Hepatocyte (in vitro differentiated cells): ENCODE data around the gene RABGGTA. TPM values are rescaled to one million over a fixed set of nuclear protein-coding genes. Genes with fewer than 3 reads are reported as not detected.

Experiments used
- DNase-seq: peaks from one replicate; pipeline ENCODE4 v3.0.0-alpha.2; 2016; ENCODE audit warnings: low spot score
- H2AFZ ChIP-seq: fragments of 200-600 bp; sonication (generic); 2 replicates; pipeline ENCODE4 v1.6.0; 2016; ENCODE audit warnings: antibody characterized with exemption, mild to moderate bottlenecking
- H3K27ac ChIP-seq: fragments of 200-600 bp; sonication (generic); 2 replicates; pipeline ENCODE4 v1.5.1; 2016; ENCODE audit warnings: mild to moderate bottlenecking
- H3K27me3 ChIP-seq: fragments of 200-600 bp; sonication (generic); 2 replicates; pipeline ENCODE4 v1.6.1; 2016
- H3K36me3 ChIP-seq: fragments of 200-600 bp; sonication (generic); replicated peaks from 2 replicates; pipeline ENCODE4 v1.5.1; 2016; ENCODE audit warnings: low read depth; ENCODE audit not compliant: insufficient read depth
- H3K4me1 ChIP-seq: fragments of 200-600 bp; sonication (generic); 2 replicates; pipeline ENCODE4 v1.5.1; 2016; ENCODE audit warnings: mild to moderate bottlenecking, moderate library complexity; ENCODE audit not compliant: insufficient read depth
- H3K4me2 ChIP-seq: fragments of 200-600 bp; sonication (generic); 2 replicates; pipeline ENCODE4 v1.6.0; 2016
- H3K4me3 ChIP-seq: fragments of 200-600 bp; sonication (generic); 2 replicates; pipeline ENCODE4 v1.5.1; 2016; ENCODE audit warnings: mild to moderate bottlenecking
- H3K79me2 ChIP-seq: fragments of 200-600 bp; sonication (generic); 2 replicates; pipeline ENCODE4 v1.6.0; 2017; ENCODE audit warnings: mild to moderate bottlenecking
- H3K9me2 ChIP-seq: fragments of 200-600 bp; sonication (generic); replicated peaks from 2 replicates; pipeline ENCODE4 v1.6.0; 2017; ENCODE audit warnings: mild to moderate bottlenecking; ENCODE audit not compliant: insufficient read depth
- H3K9me3 ChIP-seq: fragments of 200-600 bp; sonication (generic); 2 replicates; pipeline ENCODE4 v1.5.1; 2016; ENCODE audit warnings: low read depth, mild to moderate bottlenecking
- H4K20me1 ChIP-seq: fragments of 200-600 bp; sonication (generic); 2 replicates; pipeline ENCODE4 v1.6.0; 2016; ENCODE audit warnings: mild to moderate bottlenecking; ENCODE audit not compliant: insufficient read depth, poor library complexity, severe bottlenecking
- EZH2 ChIP-seq: fragments of 200-600 bp; sonication (generic); IDR thresholded peaks from 2 replicates; pipeline ENCODE4 v1.6.1; 2016; ENCODE audit warnings: antibody characterized with exemption, mild to moderate bottlenecking, borderline replicate concordance
- EZH2phosphoT487 ChIP-seq: fragments of 200-600 bp; sonication (generic); IDR thresholded peaks from one replicate; pipeline ENCODE4 v1.6.1; 2018; ENCODE audit warnings: antibody characterized with exemption, mild to moderate bottlenecking, low read depth, moderate library complexity; ENCODE audit not compliant: unreplicated experiment, severe bottlenecking
- WGBS: methylation state at CpG from one replicate; pipeline ENCODE4 v1.1.6; 2016; ENCODE audit warnings: low lambda C conversion rate; ENCODE audit errors: missing lambda C conversion rate; 5-methylcytosine and 5-hydroxymethylcytosine counted together
- polyA plus RNA-seq: library from polyadenylated mRNA; unstranded; fragments of >200 nt; fragmentation: Nextera tagmentation; extraction: Ambion mirVana; gene quantifications from 2 replicates; pipeline ENCODE4 v1.2.1, GENCODE V29; 2016
- total RNA-seq: library from RNA; depleted of rRNA; stranded (reverse); fragments of >200 nt; gene quantifications from 2 replicates; pipeline ENCODE4 v1.2.3, GENCODE V29; 2014
- TF ChIP-seq, protein P1 (sequence below): fragments of 200-600 bp; sonication (generic); IDR thresholded peaks from 2 replicates; pipeline ENCODE4 v1.5.1; 2016; ENCODE audit warnings: antibody characterized with exemption, mild to moderate bottlenecking; ENCODE audit not compliant: poor library complexity

The RABGGTA gene
- total and polyA plus RNA-seq, 2 experiments from 2014 or later = 18.2 to 36.0 TPM

GRCh38 chr14:24292118-24292807 lies 20.9 kb upstream of the RABGGTA start:
- Histone ChIP-seq H3K27me3 (no peaks in the 10 kb centered on the region), H3K79me2 (no peaks in the 10 kb centered on the region), H4K20me1 (no peaks in the 10 kb centered on the region), H3K36me3 (no peaks in the 10 kb centered on the region), H3K4me2 (no peak overlapping the region), H3K9me3 (no peaks in the 10 kb centered on the region), H3K4me1 (peaks cover 3% of the 10 kb centered on the region), H2AFZ (no peak overlapping the region), H3K4me3 (no peak overlapping the region), H3K9me2 (no peaks in the 10 kb centered on the region), H3K27ac (no peak overlapping the region)
- TF ChIP-seq EZH2 (no peak), EZH2phosphoT487 (no peak)
- TF ChIP-seq, protein P1, sequence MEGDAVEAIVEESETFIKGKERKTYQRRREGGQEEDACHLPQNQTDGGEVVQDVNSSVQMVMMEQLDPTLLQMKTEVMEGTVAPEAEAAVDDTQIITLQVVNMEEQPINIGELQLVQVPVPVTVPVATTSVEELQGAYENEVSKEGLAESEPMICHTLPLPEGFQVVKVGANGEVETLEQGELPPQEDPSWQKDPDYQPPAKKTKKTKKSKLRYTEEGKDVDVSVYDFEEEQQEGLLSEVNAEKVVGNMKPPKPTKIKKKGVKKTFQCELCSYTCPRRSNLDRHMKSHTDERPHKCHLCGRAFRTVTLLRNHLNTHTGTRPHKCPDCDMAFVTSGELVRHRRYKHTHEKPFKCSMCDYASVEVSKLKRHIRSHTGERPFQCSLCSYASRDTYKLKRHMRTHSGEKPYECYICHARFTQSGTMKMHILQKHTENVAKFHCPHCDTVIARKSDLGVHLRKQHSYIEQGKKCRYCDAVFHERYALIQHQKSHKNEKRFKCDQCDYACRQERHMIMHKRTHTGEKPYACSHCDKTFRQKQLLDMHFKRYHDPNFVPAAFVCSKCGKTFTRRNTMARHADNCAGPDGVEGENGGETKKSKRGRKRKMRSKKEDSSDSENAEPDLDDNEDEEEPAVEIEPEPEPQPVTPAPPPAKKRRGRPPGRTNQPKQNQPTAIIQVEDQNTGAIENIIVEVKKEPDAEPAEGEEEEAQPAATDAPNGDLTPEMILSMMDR = no peak
- DNase-seq = no peak
- WGBS = 96% methylated on average over 11 of the region's 11 CpGs

DNA sequence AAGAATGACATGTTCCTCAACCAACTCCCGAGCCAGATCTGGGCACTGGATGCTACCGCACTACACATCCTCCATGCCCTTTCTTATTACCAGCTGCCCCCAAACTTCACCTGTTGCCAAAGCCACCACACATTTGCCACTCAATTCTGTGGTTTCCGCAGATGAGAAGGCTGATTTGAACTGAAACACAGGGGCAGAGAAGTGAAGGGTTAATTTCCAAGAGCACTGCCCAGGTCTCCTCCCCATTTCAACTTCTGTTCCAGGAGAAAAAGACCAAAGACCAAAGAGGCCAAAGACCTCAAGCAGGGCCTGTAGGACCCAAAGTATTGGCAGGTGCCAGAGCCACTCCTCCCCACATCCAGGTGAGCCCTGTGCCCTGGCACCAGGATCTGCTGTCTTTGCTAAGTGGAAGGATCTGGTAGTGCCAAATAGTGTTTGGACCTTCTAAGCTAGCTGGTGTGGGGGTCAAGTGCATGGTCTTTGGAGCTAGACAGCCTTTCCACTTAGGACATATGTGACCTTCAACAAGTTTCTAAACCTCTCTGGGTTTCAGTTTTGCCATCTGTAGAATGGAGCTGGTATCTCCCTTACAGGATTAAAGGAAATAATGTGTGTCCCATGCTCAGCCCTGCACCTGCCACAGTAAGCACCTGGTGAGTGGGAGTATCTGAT lies 20.2 kb upstream of the RABGGTA start:
- Histone ChIP-seq H3K27me3 (no peaks in the 10 kb centered on the region), H3K4me1 (no peaks in the 10 kb centered on the region), H3K36me3 (no peaks in the 10 kb centered on the region)

GRCh38 chr14:24290746-24291145 lies 19.3 kb upstream of the RABGGTA start:
- TF ChIP-seq, protein P1 = no peak
- TF ChIP-seq EZH2phosphoT487 (no peak), EZH2 (no peak)
- Histone ChIP-seq H3K9me2 (no peaks in the 10 kb centered on the region), H3K4me1 (no peaks in the 10 kb centered on the region), H3K79me2 (no peaks in the 10 kb centered on the region), H2AFZ (no peak overlapping the region), H4K20me1 (no peaks in the 10 kb centered on the region), H3K9me3 (no peaks in the 10 kb centered on the region), H3K36me3 (no peaks in the 10 kb centered on the region), H3K4me2 (no peak overlapping the region), H3K27me3 (no peaks in the 10 kb centered on the region), H3K27ac (no peak overlapping the region), H3K4me3 (no peak overlapping the region)
- WGBS = 87% methylated on average over 9 of the region's 9 CpGs
- DNase-seq = no peak

More for the DNA sequence above, 20.2 kb upstream of the RABGGTA start:
- Histone ChIP-seq H3K4me2 (no peak overlapping the region), H2AFZ (no peak overlapping the region), H3K9me3 (no peaks in the 10 kb centered on the region), H4K20me1 (no peaks in the 10 kb centered on the region), H3K4me3 (no peak overlapping the region), H3K27ac (no peak overlapping the region), H3K79me2 (no peaks in the 10 kb centered on the region), H3K9me2 (no peaks in the 10 kb centered on the region)
- WGBS = 74% methylated on average over 3 of the region's 3 CpGs
- TF ChIP-seq EZH2 (no peak), EZH2phosphoT487 (no peak)
- TF ChIP-seq, protein P1 = no peak
- no peak for DNase-seq
